ENCODE data around the gene TOLLIP. TPM values are rescaled to one million over a fixed set of nuclear protein-coding genes. Genes with fewer than 3 reads are reported as not detected.

TOLLIP gene
- total RNA-seq, 1 donor from 2014 or later, result 65.3 TPM

- H3K27ac Mint-ChIP-seq (ENCODE audit: unreplicated experiment), result no peak overlapping the region
- no peaks in the 10 kb centered on the region for H3K9me3 Mint-ChIP-seq (ENCODE audit: unreplicated experiment)
- H3K27me3 Mint-ChIP-seq (ENCODE audit: unreplicated experiment), result peaks cover 14% of the 10 kb centered on the region
- DNase-seq (ENCODE audit: low spot score), result no peak
- TF ChIP-seq, protein P1, sequence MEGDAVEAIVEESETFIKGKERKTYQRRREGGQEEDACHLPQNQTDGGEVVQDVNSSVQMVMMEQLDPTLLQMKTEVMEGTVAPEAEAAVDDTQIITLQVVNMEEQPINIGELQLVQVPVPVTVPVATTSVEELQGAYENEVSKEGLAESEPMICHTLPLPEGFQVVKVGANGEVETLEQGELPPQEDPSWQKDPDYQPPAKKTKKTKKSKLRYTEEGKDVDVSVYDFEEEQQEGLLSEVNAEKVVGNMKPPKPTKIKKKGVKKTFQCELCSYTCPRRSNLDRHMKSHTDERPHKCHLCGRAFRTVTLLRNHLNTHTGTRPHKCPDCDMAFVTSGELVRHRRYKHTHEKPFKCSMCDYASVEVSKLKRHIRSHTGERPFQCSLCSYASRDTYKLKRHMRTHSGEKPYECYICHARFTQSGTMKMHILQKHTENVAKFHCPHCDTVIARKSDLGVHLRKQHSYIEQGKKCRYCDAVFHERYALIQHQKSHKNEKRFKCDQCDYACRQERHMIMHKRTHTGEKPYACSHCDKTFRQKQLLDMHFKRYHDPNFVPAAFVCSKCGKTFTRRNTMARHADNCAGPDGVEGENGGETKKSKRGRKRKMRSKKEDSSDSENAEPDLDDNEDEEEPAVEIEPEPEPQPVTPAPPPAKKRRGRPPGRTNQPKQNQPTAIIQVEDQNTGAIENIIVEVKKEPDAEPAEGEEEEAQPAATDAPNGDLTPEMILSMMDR (IDR thresholded peaks at IDR 0.05; ENCODE audit: unreplicated experiment), result no peak
- H3K4me1 Mint-ChIP-seq (ENCODE audit: unreplicated experiment), result peaks cover 9% of the 10 kb centered on the region
- no peak overlapping the region for H3K4me3 Mint-ChIP-seq (ENCODE audit: unreplicated experiment)
- H3K36me3 Mint-ChIP-seq (ENCODE audit: low read depth, unreplicated experiment), result peaks cover 33% of the 10 kb centered on the region
Measured at GRCh38 chr11:1290052-1291040, 19.1 kb downstream of the TOLLIP start.

DNA sequence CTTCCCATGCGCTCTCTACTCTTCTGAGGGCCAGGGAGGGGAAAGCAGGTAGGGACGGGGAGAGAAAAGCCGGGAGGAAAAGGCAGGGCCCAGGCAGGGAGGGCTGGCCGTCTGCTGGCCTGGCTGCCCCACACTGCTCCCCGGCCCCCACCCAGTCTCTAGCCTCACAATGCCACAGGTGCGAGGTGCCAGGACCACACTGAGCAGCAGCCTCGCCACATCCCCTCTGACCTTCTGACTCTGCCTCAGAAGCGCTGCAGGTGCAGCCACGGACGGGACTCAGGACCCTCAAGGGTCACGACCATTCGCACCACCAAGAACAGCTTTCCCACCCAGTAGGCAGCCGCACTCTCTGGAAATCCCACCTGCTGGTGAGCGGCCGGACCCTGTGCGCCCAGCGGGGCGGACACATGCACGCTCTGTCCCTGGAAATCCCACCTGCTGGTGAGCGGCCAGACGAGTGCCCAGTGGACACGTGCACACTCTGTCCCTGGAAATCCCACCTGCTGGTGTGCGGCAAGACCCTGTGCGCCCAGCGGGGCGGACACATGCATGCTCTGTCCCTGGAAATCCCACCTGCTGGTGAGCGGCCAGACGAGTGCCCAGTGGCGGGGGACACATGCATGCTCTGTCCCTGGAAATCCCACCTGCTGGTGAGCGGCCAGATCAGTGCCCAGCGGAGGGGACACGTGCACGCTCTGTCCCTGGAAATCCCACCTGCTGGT lies 20.1 kb downstream of the TOLLIP start:
- no peaks in the 10 kb centered on the region for H3K9me3 Mint-ChIP-seq (ENCODE audit: unreplicated experiment)
- no peak overlapping the region for H3K4me3 Mint-ChIP-seq (ENCODE audit: unreplicated experiment)
- peaks cover 12% of the 10 kb centered on the region for H3K27me3 Mint-ChIP-seq (ENCODE audit: unreplicated experiment)
- H3K4me1 Mint-ChIP-seq (ENCODE audit: unreplicated experiment), result peaks cover 9% of the 10 kb centered on the region
- no peak for DNase-seq (ENCODE audit: low spot score)
- peaks cover 35% of the 10 kb centered on the region for H3K36me3 Mint-ChIP-seq (ENCODE audit: low read depth, unreplicated experiment)
- H3K27ac Mint-ChIP-seq (ENCODE audit: unreplicated experiment), result no peak overlapping the region
- TF ChIP-seq, protein P1 (IDR thresholded peaks at IDR 0.05; ENCODE audit: unreplicated experiment), result no peak

GRCh38 chr11:1288426-1289151 lies 20.8 kb downstream of the TOLLIP start:
- peaks cover 10% of the 10 kb centered on the region for H3K27me3 Mint-ChIP-seq (ENCODE audit: unreplicated experiment)
- TF ChIP-seq, protein P1 (IDR thresholded peaks at IDR 0.05; ENCODE audit: unreplicated experiment), result no peak
- no peak for DNase-seq (ENCODE audit: low spot score)
- no peak overlapping the region for H3K4me3 Mint-ChIP-seq (ENCODE audit: unreplicated experiment)
- H3K36me3 Mint-ChIP-seq (ENCODE audit: low read depth, unreplicated experiment), result peaks cover 35% of the 10 kb centered on the region
- no peaks in the 10 kb centered on the region for H3K9me3 Mint-ChIP-seq (ENCODE audit: unreplicated experiment)
- peaks cover 9% of the 10 kb centered on the region for H3K4me1 Mint-ChIP-seq (ENCODE audit: unreplicated experiment)
- H3K27ac Mint-ChIP-seq (ENCODE audit: unreplicated experiment), result no peak overlapping the region

GRCh38 chr11:1287928-1288327 lies 21.5 kb downstream of the TOLLIP start:
- H3K27me3 Mint-ChIP-seq (ENCODE audit: unreplicated experiment), result peaks cover 9% of the 10 kb centered on the region
- H3K9me3 Mint-ChIP-seq (ENCODE audit: unreplicated experiment), result no peaks in the 10 kb centered on the region
- H3K4me3 Mint-ChIP-seq (ENCODE audit: unreplicated experiment), result no peak overlapping the region
- no peak overlapping the region for H3K27ac Mint-ChIP-seq (ENCODE audit: unreplicated experiment)
- peaks cover 11% of the 10 kb centered on the region for H3K4me1 Mint-ChIP-seq (ENCODE audit: unreplicated experiment)
- peaks cover 35% of the 10 kb centered on the region for H3K36me3 Mint-ChIP-seq (ENCODE audit: low read depth, unreplicated experiment)
- TF ChIP-seq, protein P1 (IDR thresholded peaks at IDR 0.05; ENCODE audit: unreplicated experiment), result no peak
- no peak for DNase-seq (ENCODE audit: low spot score)
